Activated T-helper 9 cell treated with anti-CD3 and anti-CD28 coated beads, Interleukin-2, amount 50 U/mL, for 16 hours (primary cell): ENCODE data around the gene ZNF521.
"Not testable (repeated sequence)": the region's sequence is repeated elsewhere in the genome, so short reads cannot be mapped to it uniquely, and the experiment has no call there.

Experiments used
- DNase-seq: peaks from one replicate; pipeline ENCODE4 v3.0.0-alpha.2; 2020; ENCODE audit warnings: low read depth

ZNF521 gene

GRCh38 chr18:25289001-25289631, 62.9 kb downstream of the ZNF521 start:
- DNase-seq = no peak

- no peak for DNase-seq
Observed at GRCh38 chr18:25288340-25288938, 63.5 kb downstream of the ZNF521 start.

- DNase-seq = no peak
Observed at GRCh38 chr18:25287106-25287505, 64.9 kb downstream of the ZNF521 start.

- no peak for DNase-seq
Observed at GRCh38 chr18:25284861-25285550, 67.0 kb downstream of the ZNF521 start.

GRCh38 chr18:25284281-25284680, 67.7 kb downstream of the ZNF521 start:
- no peak for DNase-seq

GRCh38 chr18:25283781-25284180, 68.2 kb downstream of the ZNF521 start:
- no peak for DNase-seq

- DNase-seq = no peak
Observed at GRCh38 chr18:25282896-25283703, 68.9 kb downstream of the ZNF521 start.

GRCh38 chr18:25282282-25282681, 69.7 kb downstream of the ZNF521 start:
- DNase-seq = no peak

GRCh38 chr18:25281556-25281955, 70.4 kb downstream of the ZNF521 start:
- DNase-seq = no peak

- no peak for DNase-seq
Observed at GRCh38 chr18:25279961-25280360, 72.0 kb downstream of the ZNF521 start.

- no peak for DNase-seq
Observed at GRCh38 chr18:25279556-25279955, 72.4 kb downstream of the ZNF521 start.

- DNase-seq = no peak
Observed at GRCh38 chr18:25279133-25279532, 72.8 kb downstream of the ZNF521 start.

GRCh38 chr18:25278394-25278793, 73.6 kb downstream of the ZNF521 start:
- no peak for DNase-seq

- no peak for DNase-seq
Observed at GRCh38 chr18:25275412-25276001, 76.5 kb downstream of the ZNF521 start.

- DNase-seq = no peak
Observed at GRCh38 chr18:25274926-25275325, 77.0 kb downstream of the ZNF521 start.

GRCh38 chr18:25266931-25267527, 84.9 kb downstream of the ZNF521 start:
- DNase-seq = not testable (repeated sequence)

- DNase-seq = no peak
Observed at GRCh38 chr18:25262920-25263319, 89.0 kb downstream of the ZNF521 start.

GRCh38 chr18:25261768-25262167, 90.2 kb downstream of the ZNF521 start:
- DNase-seq = no peak

- no peak for DNase-seq
Observed at GRCh38 chr18:25256439-25256838, 95.5 kb downstream of the ZNF521 start.

GRCh38 chr18:25253779-25254178, 98.2 kb downstream of the ZNF521 start:
- no peak for DNase-seq

- no peak for DNase-seq
Observed at GRCh38 chr18:25253136-25253535, 98.8 kb downstream of the ZNF521 start.

- DNase-seq = no peak
Observed at GRCh38 chr18:25251068-25251467, 100.9 kb downstream of the ZNF521 start.
